Stimulated activated CD4-positive, alpha-beta T cell treated with anti-CD3 and anti-CD28 coated beads, Interleukin-1b, Interleukin-23, amount 100 ng/mL, for 1 hour (primary cell): ENCODE results near the gene PSMD4.
"Not testable (repeated sequence)": the region's sequence is repeated elsewhere in the genome, so short reads cannot be mapped to it uniquely, and the experiment has no call there.

Source experiments
- DNase-seq, 2 donors: peaks; one replicate each; pipeline ENCODE4 v3.0.0-alpha.2; 2020; ENCODE audit warnings: low read depth in 2 of 2

Gene PSMD4

DNA sequence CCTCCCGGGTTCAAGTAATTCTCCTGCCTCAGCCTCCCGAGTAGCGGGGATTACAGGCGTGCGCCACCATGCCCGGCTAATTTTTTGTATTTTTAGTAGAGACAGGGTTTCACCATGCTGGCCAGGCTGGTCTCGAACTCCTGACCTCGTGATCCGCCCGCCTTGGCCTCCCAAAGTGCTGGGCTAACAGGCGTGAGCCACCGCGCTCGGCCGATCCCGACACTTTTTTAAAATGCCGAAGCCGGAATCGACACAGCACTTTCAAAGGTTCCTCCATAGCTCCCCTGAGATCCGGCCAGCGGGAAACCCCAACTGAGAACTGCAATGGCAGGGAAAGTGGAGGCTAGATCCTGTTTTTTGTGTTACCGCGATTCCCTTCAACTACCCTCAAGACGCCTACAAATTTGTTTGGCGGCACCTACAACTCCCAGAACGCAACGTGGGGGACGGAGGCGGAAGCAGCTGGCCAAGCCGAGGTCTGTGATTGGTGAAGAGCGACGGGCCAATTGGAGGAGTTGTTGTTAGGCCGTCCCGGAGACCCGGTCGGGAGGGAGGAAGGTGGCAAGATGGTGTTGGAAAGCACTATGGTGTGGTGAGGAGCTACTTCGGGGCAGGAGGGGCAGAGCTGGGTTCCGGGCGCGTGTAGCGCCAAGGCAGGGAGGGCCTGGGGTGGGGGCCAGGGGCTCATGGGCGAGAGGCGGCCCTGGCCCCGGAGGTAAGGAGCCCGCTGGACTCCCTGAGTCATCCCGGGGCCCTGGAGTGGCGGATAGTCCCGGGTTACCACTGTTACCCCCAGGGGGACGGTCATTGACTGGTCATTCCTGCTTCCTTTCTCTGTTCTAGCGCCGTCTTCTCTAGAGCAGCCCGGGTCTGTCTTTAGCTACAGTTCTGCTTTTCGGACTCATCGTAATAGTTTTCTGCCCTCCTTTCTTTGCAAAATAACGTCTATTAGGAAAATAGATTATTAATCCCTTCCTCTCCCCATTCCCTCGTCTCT is at the start of gene PSMD4:
TSS of gene PSMD4 (plus strand) at position 518 of the 997 bp plus-strand sequence. CDS start at position 567, 49 bp downstream.
- peak; percentile 79 to 80 for DNase-seq

DNA sequence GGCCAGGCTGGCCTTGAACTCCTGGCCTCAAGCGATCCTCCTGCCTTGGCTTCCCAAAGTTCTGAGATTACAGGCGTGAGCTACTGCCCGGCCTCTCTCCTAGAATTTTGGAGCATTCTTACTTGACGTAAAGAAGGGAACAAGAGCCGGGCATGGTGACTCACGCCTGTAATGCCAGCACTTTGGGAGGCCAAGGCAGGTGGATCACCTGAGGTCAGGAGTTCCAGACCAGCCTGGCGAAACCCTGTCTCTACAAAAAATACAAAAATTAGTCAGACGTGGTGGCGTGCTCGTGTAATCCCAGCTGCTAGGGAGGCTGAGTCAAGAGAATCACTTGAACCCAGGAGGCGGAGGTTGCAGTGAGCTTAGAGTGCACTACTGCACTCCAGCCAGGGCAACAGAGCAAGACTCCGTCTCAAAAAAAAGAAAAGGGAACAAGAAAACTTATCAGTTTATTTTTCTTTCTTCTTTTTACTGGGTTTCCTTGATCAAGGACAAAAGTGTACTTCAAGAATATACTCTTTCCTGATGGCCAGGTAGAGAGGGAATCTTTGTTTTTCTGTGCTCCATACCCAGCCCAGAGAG is 49.1 kb upstream of the PSMD4 start:
- DNase-seq: not testable (repeated sequence)

GRCh38 chr1:151210830-151211229 is 43.7 kb upstream of the PSMD4 start:
- DNase-seq: no peak

GRCh38 chr1:151211972-151212705 is 42.4 kb upstream of the PSMD4 start:
- DNase-seq: no peak

- DNase-seq: no peak
Observed at GRCh38 chr1:151213560-151213959, 41.0 kb upstream of the PSMD4 start.

DNA sequence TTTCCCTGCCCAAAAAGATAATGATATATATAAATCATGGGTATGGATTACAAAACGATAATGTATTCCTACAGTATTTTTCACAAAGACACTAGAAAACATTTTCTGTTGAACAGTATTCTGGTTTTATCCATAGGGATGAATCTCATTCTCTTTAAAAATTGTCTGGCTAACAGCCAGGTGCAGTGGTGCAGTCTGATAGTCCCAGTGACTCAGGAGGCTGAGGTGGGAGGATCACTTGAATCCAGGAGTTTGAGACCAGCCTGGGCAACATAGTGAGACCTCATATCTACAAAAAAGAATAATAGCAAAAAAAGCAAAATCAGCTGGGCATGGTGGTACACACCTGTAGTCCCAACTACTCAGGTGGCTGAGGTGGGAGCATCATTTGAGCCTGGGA is 32.9 kb upstream of the PSMD4 start:
- no peak for DNase-seq

DNA sequence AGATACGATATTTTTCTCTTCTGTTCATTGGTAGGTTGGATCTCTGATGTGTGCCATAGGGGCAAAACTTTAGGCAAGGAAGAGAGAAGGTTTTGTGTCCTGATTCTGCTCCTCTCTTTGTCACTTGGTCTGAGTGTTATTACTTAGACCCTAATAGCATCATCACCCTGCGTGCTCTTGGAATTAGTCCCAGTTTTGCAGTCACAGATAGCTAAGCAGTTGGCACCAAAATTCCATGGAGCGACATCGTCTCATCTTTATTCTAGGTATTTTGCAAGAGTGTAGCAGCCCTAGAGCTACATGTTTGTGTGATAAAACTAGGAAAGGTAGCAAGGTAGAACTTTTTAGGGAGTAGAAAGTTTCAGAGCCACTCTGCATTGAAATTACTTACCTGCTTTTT is 32.4 kb upstream of the PSMD4 start:
- no peak for DNase-seq

DNA sequence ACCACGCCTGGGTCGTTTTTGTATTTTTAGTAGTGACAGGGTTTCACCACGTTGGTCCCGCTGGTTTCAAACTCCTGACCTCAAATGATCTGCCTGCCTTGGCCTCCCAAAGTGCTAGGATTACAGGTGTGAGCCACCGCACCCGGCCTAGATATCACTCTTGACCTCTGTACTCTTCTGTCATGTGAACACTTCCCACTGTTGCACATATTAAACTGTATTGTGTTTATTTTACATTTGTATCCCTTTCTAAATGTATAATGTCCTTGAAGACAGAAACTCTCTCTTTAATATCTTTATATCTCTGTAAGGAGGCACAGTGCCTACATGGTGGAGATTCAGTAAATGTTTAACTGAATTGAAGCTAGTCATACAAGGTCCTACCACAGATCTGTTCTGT is 19.3 kb upstream of the PSMD4 start:
- no peak for DNase-seq

DNA sequence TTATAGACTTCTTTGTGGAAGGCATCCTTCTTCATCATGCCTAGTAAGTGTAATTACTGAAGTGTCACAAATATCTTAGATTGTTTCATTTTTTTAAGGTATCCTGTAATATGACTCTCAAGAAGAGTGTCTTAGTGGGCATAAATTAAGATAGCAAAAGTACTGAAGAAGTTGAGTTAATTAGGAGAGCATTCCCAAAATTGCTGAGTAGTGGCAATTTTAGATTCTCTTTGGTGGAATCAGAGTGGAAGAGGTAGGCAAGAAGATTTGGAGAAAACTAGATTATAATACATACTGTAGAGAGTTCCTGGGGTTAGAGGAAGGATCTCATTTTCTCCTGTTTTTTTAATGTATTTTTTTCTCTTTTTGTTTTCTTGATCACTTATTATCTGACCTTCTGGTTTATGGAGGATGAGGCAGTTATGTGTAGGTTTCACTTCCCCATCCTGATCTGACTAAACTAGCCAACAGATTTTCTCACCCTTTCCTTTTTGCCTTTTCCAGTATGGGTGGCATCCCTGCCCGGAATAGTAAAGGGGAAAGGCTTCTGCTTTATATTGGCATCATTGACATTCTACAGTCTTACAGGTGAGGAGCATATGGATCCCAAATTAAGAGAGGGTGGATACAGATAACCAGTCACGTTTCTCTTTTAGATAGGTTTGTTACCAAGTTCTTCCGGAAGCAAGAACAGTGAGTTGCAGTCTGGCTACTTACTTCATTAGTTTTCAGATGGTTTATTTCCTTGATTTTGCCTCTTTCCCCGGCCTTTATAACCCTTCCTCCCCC is 16.7 kb upstream of the PSMD4 start:
- DNase-seq: no peak

DNA sequence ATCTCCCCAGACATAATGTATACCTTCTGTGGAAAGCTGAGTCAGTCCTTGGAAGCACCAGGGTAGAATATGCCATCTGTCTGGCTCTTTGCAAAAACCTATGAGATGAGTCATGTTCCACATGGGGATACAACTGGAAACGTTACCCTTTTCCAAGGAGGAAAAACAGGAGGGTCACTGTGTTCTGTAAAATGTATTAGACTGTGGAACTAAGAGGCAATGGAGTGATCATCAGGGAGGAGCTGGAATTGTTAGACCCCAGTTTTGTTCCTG is 16.1 kb upstream of the PSMD4 start:
- no peak for DNase-seq

DNA sequence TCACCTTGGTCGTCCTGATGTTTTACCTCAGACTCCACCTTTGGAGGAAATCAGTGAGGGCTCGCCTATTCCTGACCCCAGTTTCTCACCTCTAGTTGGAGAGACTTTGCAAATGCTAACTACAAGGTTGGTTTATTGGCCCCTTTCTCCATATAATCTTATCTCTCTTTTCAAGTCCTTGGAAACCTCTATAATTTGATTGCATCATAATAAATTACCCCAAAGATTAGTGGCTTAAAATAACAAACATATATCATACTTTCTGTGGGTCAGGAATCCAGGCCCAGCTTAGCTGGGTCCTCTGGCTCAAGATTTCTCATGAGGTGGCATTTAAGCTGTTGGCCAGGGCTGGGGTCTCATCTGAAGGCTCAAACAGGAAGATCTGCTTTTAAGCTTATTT is 12.1 kb upstream of the PSMD4 start:
- no peak for DNase-seq

- no peak for DNase-seq
Observed at GRCh38 chr1:151243683-151244216, 10.8 kb upstream of the PSMD4 start.

GRCh38 chr1:151246786-151247185 is 7.7 kb upstream of the PSMD4 start:
- DNase-seq: no peak

DNA sequence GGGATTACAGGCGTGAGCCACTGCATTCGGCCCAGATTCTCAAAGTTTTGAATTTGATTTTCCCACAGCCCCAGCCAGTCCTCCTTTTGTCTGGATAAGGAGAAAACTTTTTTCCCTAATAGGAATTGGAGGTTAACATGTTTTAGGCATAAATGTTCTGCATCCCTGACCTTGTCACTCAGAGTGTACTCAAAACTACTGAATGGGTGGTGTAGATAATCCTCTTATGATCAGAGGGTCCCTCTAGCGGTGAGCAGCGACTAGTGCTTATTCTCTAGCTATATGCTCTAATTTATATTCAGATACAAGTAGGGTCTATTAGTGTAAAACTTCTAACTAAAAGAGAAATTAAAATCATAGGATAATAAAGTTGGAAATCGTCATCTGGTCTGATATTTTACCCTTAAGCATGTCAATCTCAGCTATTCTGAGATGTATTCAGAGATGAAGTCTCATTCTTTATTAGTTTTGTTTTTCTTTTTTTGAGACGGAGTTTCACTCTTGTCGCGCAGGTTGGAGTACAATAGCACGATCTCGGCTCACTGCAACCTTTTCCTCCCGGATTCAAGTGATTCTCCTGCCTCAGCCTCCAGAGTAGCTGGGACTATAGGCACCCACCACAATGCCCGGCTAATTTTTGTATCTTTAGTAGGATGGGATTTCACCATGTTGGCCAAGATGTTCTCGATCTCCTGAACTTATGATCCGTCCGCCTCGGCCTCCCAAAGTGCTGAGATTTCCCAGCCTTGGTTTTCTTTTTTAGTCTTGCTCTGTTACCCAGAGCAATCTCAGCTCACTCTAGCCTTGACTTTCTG is 2.7 kb upstream of the PSMD4 start:
- DNase-seq: peak; percentile 24 to 29

- no peak for DNase-seq
Observed at GRCh38 chr1:151255381-151255780, 847 bp downstream of the PSMD4 start.

DNA sequence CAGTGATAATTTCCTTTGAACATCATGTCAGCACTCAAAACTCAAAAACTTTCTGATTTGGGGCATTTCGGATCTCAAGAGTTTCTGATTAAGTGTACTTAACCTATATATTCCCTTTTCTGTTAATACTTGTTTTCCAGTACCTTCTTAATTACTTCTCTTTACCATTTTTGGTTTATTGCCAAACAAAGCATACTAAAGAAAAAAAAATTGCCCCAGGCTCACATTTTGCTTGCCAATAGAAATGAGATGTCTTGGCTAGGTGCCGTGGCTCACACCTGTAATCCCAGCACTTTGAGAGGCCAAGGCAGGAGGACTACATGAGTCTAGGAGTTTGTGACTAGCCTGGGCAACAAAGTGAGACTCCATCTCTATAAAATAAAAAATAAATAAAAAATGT is 4.8 kb downstream of the PSMD4 start:
- no peak for DNase-seq

GRCh38 chr1:151265446-151266236 is 11.1 kb downstream of the PSMD4 start:
- no peak for DNase-seq

- DNase-seq: no peak
Observed at GRCh38 chr1:151266315-151266714, 11.8 kb downstream of the PSMD4 start.

DNA sequence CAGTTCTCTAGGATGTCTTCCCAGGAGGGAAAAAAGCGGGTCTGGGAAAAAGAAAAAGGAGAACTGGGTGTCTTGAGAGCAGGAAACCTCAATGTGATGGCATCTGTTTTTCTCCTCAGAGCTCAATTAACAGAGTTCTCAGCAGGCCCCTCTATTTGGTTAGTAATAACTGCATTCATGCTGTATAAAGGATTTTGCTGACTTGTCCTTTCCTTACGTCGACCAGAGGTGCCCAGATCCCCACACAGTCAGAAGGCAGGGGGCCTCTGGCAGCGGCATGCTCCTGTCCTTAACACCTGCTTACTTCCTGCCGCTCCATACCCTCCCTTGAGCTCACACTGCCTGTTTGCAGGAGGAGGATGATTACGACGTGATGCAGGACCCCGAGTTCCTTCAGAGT is 12.3 kb downstream of the PSMD4 start:
- DNase-seq: no peak

- no peak for DNase-seq
Observed at GRCh38 chr1:151267760-151268159, 13.2 kb downstream of the PSMD4 start.
